A549 treated with Hydrocortisone at 1 μM for 4 hours (cell line): ENCODE data around the gene FAM200B. TPM values are rescaled to one million over a fixed set of nuclear protein-coding genes. Genes with fewer than 3 reads are reported as not detected.

Experiments
- total RNA-seq: library from RNA; stranded (reverse); fragments of 200-300 nt; extraction: Qiagen RNA extraction; gene quantifications from 5 replicates; pipeline ENCODE4 v1.2.3, GENCODE V29; 2022

FAM200B gene
- 25.2 to 32.3 TPM (median 26.7 TPM) in 5 replicates for total RNA-seq

DNA sequence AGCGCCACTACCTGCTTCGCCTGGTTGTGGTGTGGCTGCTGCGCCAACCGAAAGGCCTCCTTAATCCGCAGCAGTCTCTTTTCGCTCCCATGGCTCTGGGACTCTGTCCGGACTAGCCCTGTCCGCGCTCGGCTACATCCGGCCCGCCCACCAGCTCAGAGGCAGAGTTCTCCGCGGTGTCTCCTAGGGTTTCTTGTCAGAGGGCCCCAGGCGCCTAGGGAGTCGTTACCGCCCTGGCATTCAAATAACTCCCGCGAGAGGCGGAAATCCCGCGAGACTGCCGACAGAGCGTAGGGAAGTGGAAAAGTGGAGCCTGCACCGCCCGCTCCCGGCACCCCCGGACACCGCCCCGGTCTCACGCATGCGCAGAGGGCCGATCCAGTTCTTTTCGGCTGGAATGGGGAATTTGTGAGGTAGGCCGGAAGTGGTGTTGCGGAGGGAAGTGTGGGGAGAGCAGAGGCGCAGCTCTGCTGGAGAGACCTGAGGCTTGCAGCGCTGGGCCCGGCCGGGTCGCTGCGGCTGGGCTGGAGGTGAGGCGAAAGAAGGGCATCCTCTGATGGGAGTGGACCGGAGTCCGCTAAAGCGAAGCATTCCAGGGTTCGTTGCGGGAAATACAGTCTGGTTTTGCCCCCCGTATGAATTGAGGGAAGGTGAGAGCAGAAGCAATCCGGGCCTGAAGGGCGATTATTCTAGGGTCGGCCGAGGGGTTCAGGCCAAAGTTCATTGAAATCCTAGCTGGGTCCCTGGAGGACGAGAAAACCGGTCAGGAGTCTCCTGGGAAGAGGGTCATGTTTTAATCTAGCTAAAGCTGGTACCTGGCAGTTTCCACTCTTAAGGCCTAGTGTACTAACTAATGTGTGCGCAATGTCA lies at the start of gene FAM200B:
TSS of gene FAM200B (plus strand) at position 456 of the 870 bp plus-strand sequence. CDS start 5,151 bp downstream, outside the sequence.

DNA sequence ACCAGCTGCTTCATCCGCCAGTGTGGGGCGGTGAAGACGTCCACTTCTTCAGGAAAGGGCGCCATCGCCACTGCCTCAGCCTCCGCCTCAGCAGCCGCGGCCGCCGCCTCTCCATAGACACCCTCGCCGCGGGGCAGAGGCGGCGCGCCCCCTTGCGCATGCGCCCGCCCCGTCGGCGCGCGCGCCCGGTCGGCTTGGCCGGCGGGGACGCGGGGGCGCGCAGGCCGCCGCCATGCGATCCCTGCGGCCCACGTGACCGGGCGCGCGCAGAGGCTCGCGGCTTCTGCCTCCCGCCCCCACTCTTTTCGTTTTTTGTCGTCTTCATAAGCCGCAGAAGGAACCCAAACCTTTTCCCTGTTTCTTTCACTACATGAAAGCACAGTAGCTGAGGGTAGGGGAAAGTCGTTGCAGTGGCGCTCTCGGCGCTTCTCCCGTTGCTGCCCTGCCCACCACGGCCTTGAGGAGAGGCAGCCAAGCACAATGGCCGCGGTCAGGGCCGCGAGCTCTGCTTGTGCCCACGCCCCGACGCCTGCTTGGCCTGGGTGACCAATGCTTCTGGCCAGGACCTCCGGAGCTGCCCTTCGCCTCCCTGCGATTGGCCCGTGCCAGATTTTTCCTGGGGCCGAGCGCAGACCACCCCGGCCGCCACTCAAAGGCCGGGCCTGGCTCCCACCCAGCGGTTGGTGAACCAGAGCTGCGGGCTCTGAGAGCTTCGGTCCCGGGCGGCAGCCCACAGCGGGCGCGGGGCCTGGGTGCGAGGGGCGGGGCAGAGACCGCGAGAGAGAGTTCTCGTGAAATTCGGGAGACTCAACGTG lies 26.2 kb upstream of the FAM200B start, which contains the start of gene FBXL5:
TSS of gene FBXL5 (minus strand) at position 135 of the 815 bp plus-strand sequence. CDS start at position 65, 70 bp downstream.

DNA sequence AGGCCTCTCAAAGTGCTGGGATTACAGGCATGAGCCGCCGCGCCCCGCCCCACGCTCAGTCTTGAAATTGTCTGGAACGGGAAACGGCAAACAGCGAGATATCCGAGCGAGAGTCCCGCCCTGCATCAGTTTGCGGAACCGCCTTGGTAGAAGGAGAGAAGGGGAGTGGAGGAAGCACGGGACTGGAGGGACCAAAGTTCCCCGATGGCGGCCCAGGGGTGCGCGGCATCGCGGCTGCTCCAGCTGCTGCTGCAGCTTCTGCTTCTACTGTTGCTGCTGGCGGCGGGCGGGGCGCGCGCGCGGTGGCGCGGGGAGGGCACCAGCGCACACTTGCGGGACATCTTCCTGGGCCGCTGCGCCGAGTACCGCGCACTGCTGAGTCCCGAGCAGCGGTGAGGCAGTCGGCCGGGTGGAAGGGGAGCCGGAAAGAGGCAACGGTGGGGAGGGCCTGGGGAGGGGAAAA lies 21.3 kb downstream of the FAM200B start, which contains the start of gene BST1:
TSS of gene BST1 (plus strand) at position 125 of the 463 bp plus-strand sequence. CDS start at position 205, 80 bp downstream.

Other genes starting within 250 kb of the FAM200B start
- gene CC2D2A, start 211.9 kb upstream of the FAM200B start, total RNA-seq: 11.6 to 14.4 TPM (median 12.5 TPM) in 5 replicates
- 26.2 to 30.6 TPM (median 29.1 TPM) in 5 replicates for gene FBXL5, start 26.5 kb upstream of the FAM200B start, total RNA-seq
- gene BST1, start 21.2 kb downstream of the FAM200B start, total RNA-seq: 15.5 to 17.8 TPM (median 16.3 TPM) in 5 replicates
- gene CD38, start 96.5 kb downstream of the FAM200B start, total RNA-seq: 11.0 to 15.4 TPM (median 13.4 TPM) in 5 replicates